Subcutaneous adipose tissue (tissue), 4 donors: ENCODE results near the gene HS3ST3A1. TPM values are rescaled to one million over a fixed set of nuclear protein-coding genes. Genes with fewer than 3 reads are reported as not detected.

Experiments
- CTCF ChIP-seq: fragments of 450-650 bp; IDR thresholded peaks from one replicate; pipeline ENCODE4 v1.5.1; 2016; ENCODE audit warnings: low read depth, mild to moderate bottlenecking, control low read depth, antibody characterized with exemption, moderate library complexity
- total RNA-seq, 4 donors: library from RNA; depleted of rRNA; stranded (reverse); fragments of >200 nt; gene quantifications; one replicate each; pipeline ENCODE4 v1.1.0, GENCODE V29; 2016

The HS3ST3A1 gene
- total RNA-seq, 4 donors from 2014 or later: 0.19 to 3.6 (median 1.3) TPM; not detected in 1

GRCh38 chr17:13593757-13594156 is 8.0 kb downstream of the HS3ST3A1 start:
- no peak for TF ChIP-seq CTCF

GRCh38 chr17:13593021-13593751 is 8.5 kb downstream of the HS3ST3A1 start:
- no peak for TF ChIP-seq CTCF

GRCh38 chr17:13592427-13592826 is 9.3 kb downstream of the HS3ST3A1 start:
- TF ChIP-seq CTCF: no peak

- TF ChIP-seq CTCF: no peak
Measured at GRCh38 chr17:13590441-13590840, 11.3 kb downstream of the HS3ST3A1 start.

GRCh38 chr17:13589658-13590057 is 12.1 kb downstream of the HS3ST3A1 start:
- TF ChIP-seq CTCF: no peak

- no peak for TF ChIP-seq CTCF
Measured at GRCh38 chr17:13587487-13588338, 14.0 kb downstream of the HS3ST3A1 start.

GRCh38 chr17:13584701-13585080 is 17.0 kb downstream of the HS3ST3A1 start:
- TF ChIP-seq CTCF: no peak
